Measurements from ENCODE around the gene LARGE1. TPM values are rescaled to one million over a fixed set of nuclear protein-coding genes. Genes with fewer than 3 reads are reported as not detected.

LARGE1 gene
- total and polyA plus RNA-seq, 2 of the 4 experiments (the other 2 are of a cell fraction) = 6.2 to 12.4 TPM

DNA sequence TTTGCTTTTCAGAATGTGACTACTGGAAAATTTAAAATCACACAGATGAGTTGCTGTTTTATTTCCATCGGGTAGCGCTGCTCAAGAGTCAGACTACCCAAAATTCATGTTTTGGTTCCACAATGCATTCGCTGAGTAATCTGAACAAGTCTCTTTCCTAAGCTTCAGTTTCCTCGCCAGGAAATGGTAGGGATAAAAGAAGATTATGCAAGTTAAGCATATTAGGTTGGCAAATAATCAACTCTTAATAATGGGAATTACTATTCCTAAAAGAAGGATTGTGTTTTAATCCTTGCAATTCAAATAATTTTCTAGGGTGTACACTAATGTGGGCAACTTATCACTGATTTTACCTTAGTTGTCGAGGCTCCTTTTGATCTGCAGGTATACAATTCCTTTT, 326.5 kb downstream of the LARGE1 start:
- Histone ChIP-seq H2AK5ac (ENCODE audit: low read depth, low read length) (no peak overlapping the region), H3K14ac (replicated peaks; ENCODE audit: low read depth, low read length) (no peak overlapping the region), H3K9me1 (ENCODE audit: insufficient read depth, low read length) (peaks cover 2% of the 10 kb centered on the region; the same call in 1 of the 2 replicates), H2BK120ac (ENCODE audit: low read depth, low read length) (no peak overlapping the region), H3K9ac (ENCODE audit: low read depth, low read length) (no peak overlapping the region), H3K27me3 (ENCODE audit: control insufficient read depth, insufficient read depth, low read length) (no peaks in the 10 kb centered on the region), H2BK20ac (ENCODE audit: low read depth, low read length) (no peak overlapping the region), H2AK9ac (replicated peaks; ENCODE audit: low read depth, low read length, poor library complexity) (no peak overlapping the region), H2AFZ (replicated peaks; ENCODE audit: low read length, poor library complexity) (no peak overlapping the region), H3K27ac (ENCODE audit: insufficient read depth, low read length) (no peak overlapping the region), H3K4me2 (ENCODE audit: low read depth, low read length) (no peak overlapping the region), H2BK15ac (ENCODE audit: low read depth, low read length) (no peak overlapping the region), H3K36me3 (ENCODE audit: control insufficient read depth, insufficient read depth, low read length) (no peaks in the 10 kb centered on the region), H3K9me3 (ENCODE audit: control insufficient read depth, insufficient read depth, low read length) (no peaks in the 10 kb centered on the region), H3K4me1 (ENCODE audit: control insufficient read depth, insufficient read depth, low read length) (no peaks in the 10 kb centered on the region), H3K23ac (ENCODE audit: low read depth, low read length) (no peak overlapping the region), H3K79me1 (ENCODE audit: low read depth in 1 of 2, low read length in 2 of 2) (no peaks in the 10 kb centered on the region), H3K4ac (ENCODE audit: low read depth, low read length) (no peak overlapping the region), H4K91ac (ENCODE audit: insufficient read depth, low read depth, low read length) (no peak overlapping the region), H2BK5ac (ENCODE audit: low read depth, low read length, poor library complexity, severe bottlenecking) (no peak overlapping the region), H3K56ac (ENCODE audit: extremely low read depth, insufficient read depth, low read length) (no peak overlapping the region), H4K5ac (ENCODE audit: low read depth, low read length) (no peak overlapping the region), H4K8ac (ENCODE audit: low read depth in 2 of 2, low read length in 2 of 2) (no peak overlapping the region), H3K18ac (ENCODE audit: low read depth, low read length) (no peak overlapping the region), H3K4me3 (ENCODE audit: insufficient read depth, low read depth, low read length) (no peak overlapping the region), H4K20me1 (ENCODE audit: insufficient read depth, low read length) (no peaks in the 10 kb centered on the region)
- intact Hi-C loops (cut with micrococcal nuclease) = no loop called here
- no peak for DNase-seq
- no peak for TF ChIP-seq RAD21 (IDR thresholded peaks at IDR 0.05; ENCODE audit: low read length)
- TF ChIP-seq MAZ (IDR thresholded peaks at IDR 0.05; ENCODE audit: borderline replicate concordance, low read depth, low read length) = no peak
- no peak for TF ChIP-seq SMC3 (IDR thresholded peaks at IDR 0.05; ENCODE audit: low read depth, low read length)
- TF ChIP-seq CHD1 (IDR thresholded peaks at IDR 0.05; ENCODE audit: low read depth, low read length) = no peak
- no peak for TF ChIP-seq NFE2L2 (IDR thresholded peaks at IDR 0.05; ENCODE audit: low read depth, low read length)
- no peak for TF ChIP-seq RCOR1 (IDR thresholded peaks at IDR 0.05; ENCODE audit: insufficient replicate concordance, low read length)
- TF ChIP-seq CEBPB (IDR thresholded peaks at IDR 0.05; ENCODE audit: low read depth, low read length) = no peak
- TF ChIP-seq MAFK (IDR thresholded peaks at IDR 0.05; ENCODE audit: low read depth, low read length) = no peak
- TF ChIP-seq FOS (IDR thresholded peaks at IDR 0.05; ENCODE audit: low read depth, low read length) = no peak
- no peak for TF ChIP-seq RFX5 (IDR thresholded peaks at IDR 0.05; ENCODE audit: low read depth, low read length)
- no peak for TF ChIP-seq ELK1 (IDR thresholded peaks at IDR 0.05; ENCODE audit: borderline replicate concordance, low read depth, low read length)
- no peak for TF ChIP-seq USF2 (IDR thresholded peaks at IDR 0.05; ENCODE audit: low read depth, low read length)
- no peak for TF ChIP-seq MXI1 (IDR thresholded peaks at IDR 0.05; ENCODE audit: borderline replicate concordance, low read depth, low read length)
- ChIA-PET POLR2A (ENCODE audit: unreplicated experiment) (no interaction called here), CTCF (no interaction called here)
- in situ Hi-C loops (cut with MboI; ENCODE audit: low sequenced_read_pairs) = no loop called here
- BruUV-seq (replicated peaks) = no TSS peak
- no peak for ATAC-seq (ENCODE audit: low read depth)
- dilution Hi-C loops (cut with HindIII; ENCODE audit: low sequenced_read_pairs, unreplicated experiment) = no loop called here
- WGBS, 2 experiments (ENCODE audit: extremely low coverage in 2 of 2, insufficient read length in 1 of 2) = no CpG with 5 or more reads among the region's 5 CpGs

All from IMR-90 (cell line).